GM12892 (cell line): Measurements from ENCODE around the gene NKG7.
A peak's percentile ranks its signal among the peaks of the same experiment; 100 is the strongest.

Experiments used
- DNase-seq: peaks from one replicate; pipeline ENCODE4 v3.0.0; 2011; ENCODE audit not compliant: insufficient read length
- FAIRE-seq: peaks from 2 replicates; lab custom pipeline; 2011; peaks lifted over from hg19 to GRCh38; lab: Jason Lieb, UNC
- POLR2A ChIP-seq: IDR thresholded peaks from 2 replicates; pipeline ENCODE4 v1.6.1; 2011; ENCODE audit warnings: low read depth, low read length, control low read depth
- POLR2AphosphoS5 ChIP-seq: IDR thresholded peaks from 2 replicates; pipeline ENCODE4 v1.6.1; 2011; ENCODE audit warnings: low read depth, low read length, control low read depth
- TAF1 ChIP-seq: IDR thresholded peaks from 2 replicates; pipeline ENCODE4 v1.6.1; 2011; ENCODE audit warnings: low read depth, mild to moderate bottlenecking, control low read depth, low read length, borderline replicate concordance

The NKG7 gene

GRCh38 chr19:51339313-51339686 lies 33.2 kb downstream of the NKG7 start:
- FAIRE-seq, result no peak
- TF ChIP-seq POLR2AphosphoS5 (no peak), POLR2A (no peak), TAF1 (no peak)
- no peak for DNase-seq

- TF ChIP-seq POLR2A (no peak), TAF1 (no peak), POLR2AphosphoS5 (no peak)
- peak; percentile 89 for FAIRE-seq
These were observed 33.7 kb downstream of the NKG7 start for GRCh38 chr19:51338563-51339312.

GRCh38 chr19:51337861-51338562 lies 34.4 kb downstream of the NKG7 start:
- no peak for FAIRE-seq
- DNase-seq, result no peak
- TF ChIP-seq POLR2AphosphoS5 (no peak), POLR2A (no peak), TAF1 (no peak)

More at GRCh38 chr19:51338563-51339312, 33.7 kb downstream of the NKG7 start:
- DNase-seq, result peak; percentile 92

GRCh38 chr19:51337141-51337860 lies 35.2 kb downstream of the NKG7 start:
- TF ChIP-seq POLR2A (no peak), TAF1 (no peak), POLR2AphosphoS5 (no peak)
- no peak for FAIRE-seq
- DNase-seq, result no peak

GRCh38 chr19:51333836-51334460 lies 38.5 kb downstream of the NKG7 start:
- DNase-seq, result no peak
- TF ChIP-seq TAF1 (no peak), POLR2A (no peak), POLR2AphosphoS5 (no peak)
- FAIRE-seq, result no peak

GRCh38 chr19:51331716-51332115 lies 40.7 kb downstream of the NKG7 start:
- TF ChIP-seq POLR2A, result no peak
- TF ChIP-seq POLR2AphosphoS5, result no peak
- TF ChIP-seq TAF1, result no peak
- FAIRE-seq, result no peak
- DNase-seq, result no peak

- no peak for DNase-seq
- FAIRE-seq, result no peak
- TF ChIP-seq POLR2A (no peak), TAF1 (no peak), POLR2AphosphoS5 (no peak)
These were observed 41.3 kb downstream of the NKG7 start for GRCh38 chr19:51331193-51331592.

- TF ChIP-seq TAF1, result no peak
- TF ChIP-seq POLR2AphosphoS5, result no peak
- no peak for TF ChIP-seq POLR2A
- no peak for DNase-seq
- FAIRE-seq, result no peak
These were observed 42.1 kb downstream of the NKG7 start for GRCh38 chr19:51330366-51330765.

GRCh38 chr19:51329411-51329810 lies 43.0 kb downstream of the NKG7 start:
- FAIRE-seq, result no peak
- no peak for TF ChIP-seq TAF1
- TF ChIP-seq POLR2AphosphoS5, result no peak
- no peak for TF ChIP-seq POLR2A
- no peak for DNase-seq

- TF ChIP-seq POLR2AphosphoS5 (no peak), TAF1 (no peak), POLR2A (no peak)
- DNase-seq, result peak; percentile 69
- FAIRE-seq, result no peak
These were observed 45.1 kb downstream of the NKG7 start for GRCh38 chr19:51327066-51328001.
